Endothelial cell of hepatic sinusoid (primary cell): Measurements from ENCODE around the gene MYOZ2.
"Not testable (repeated sequence)": the region's sequence is repeated elsewhere in the genome, so short reads cannot be mapped to it uniquely, and the experiment has no call there.

Source experiments
- in situ Hi-C: cut with HindIII; loops from 2 replicates; pipeline ENCODE4 v1.10.0; 2017; ENCODE audit warnings: low sequenced_read_pairs

The MYOZ2 gene

GRCh38 chr4:119125931-119126330, 9.7 kb upstream of the MYOZ2 start:
- in situ Hi-C loops: no loop called here

GRCh38 chr4:119128148-119128547, 7.5 kb upstream of the MYOZ2 start:
- in situ Hi-C loops: no loop called here

DNA sequence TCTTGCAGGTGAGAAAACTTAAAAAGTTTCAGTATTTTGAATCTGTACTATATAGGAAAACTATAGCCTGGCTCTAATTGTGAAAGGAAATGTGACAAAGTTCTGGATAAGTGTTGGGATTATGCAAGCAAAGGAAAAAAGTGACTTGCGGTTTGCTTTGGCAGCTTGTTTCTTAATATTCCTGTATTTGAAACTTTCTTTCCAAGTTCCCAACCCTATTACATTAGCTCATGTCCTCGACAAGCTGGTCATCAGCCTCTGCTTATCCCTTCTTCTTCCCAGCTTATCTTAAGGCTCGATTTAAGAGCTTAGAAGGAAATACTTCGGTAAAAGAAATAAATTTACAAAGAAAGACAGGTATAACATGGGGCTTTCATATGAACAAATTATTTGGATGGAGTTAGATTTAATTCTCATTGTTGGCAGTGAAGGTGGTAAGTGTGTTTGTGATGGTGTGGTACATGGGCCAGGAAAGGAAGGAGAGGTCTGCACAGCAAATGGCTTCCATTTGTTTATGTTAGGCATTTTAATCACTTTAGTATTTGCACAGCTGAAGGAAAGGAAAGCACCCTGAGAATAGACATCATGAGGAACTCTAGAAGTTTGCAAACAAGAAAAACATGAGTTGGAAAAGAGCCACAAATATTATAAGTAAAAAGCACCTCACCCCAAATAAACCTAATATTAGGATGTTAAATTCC, 5.1 kb upstream of the MYOZ2 start:
- in situ Hi-C loops: no loop called here

DNA sequence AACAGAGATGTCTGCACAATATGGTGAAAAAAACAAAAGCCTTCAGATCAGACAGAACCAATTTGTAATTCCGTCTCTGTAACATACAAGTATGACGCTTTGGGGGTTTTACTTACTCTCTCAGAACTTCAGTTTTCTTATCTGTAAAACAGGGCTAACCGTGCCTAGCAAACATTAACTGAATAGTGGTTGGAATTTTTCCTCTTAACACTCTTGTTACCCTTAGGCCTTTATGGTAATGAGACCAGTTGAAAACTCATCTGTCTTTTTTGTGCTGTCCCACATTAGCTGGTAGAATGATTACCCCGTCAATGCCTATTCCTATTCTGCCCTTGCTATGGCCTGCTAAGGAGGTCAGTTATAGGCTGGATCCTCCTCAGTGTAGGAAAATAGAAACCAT, 4.5 kb upstream of the MYOZ2 start:
- in situ Hi-C loops: no loop called here

DNA sequence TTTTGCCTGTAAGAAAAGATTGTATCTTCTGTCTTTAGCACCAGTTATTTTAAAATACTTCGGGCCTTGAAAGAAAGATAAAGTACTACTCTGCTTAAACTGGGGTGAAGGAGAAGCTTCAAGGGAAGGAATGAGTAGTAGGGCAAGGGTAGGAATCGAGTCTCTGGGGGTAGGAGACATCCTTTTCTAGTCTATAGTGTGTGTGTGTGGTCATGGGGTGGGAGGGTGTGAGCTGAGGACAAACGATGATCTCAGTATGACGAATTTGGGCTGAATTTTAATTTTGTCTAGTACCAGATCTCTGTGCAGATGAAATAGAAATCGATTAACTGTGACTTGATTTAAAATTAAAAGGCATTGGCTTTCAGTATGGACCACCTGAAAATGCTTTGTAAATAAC, 3.3 kb upstream of the MYOZ2 start:
- in situ Hi-C loops: no loop called here

DNA sequence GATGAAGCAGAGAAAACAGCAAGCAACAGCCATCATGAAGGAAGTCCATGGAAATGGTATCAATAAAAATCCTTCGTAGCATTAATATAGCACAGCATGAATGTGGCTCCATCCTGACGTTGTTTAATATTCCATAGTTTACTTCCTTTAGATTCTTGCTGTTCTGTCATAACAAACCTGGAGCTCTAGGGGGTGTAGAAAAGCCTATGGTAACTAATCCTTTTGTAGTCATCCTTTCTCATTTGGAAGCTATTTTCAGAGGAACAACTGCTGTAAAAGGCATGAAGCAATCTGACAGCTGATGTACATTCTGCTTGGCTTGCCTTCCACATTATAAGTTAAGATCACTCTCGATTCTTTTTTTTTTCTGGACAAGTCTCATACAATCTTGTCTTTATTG, 914 bp downstream of the MYOZ2 start:
- in situ Hi-C loops: no loop called here

DNA sequence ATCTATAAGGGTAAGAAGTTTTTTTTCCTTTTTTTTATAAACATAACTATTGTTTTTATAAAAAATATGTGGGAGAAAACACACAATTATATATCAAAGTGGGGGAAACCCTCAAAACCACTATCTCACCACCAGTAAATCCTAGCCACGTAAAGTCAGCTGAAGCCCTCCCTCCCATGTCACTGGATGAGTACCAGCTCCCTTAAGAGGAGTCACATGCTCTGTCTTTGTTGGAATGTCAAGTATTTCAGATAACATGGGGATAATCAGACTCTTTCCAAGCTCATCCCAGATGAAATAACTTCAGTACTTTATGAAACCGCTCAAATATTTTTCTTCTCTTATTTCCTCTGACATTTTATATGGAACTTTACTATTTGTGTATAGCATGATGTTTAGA, 2.4 kb downstream of the MYOZ2 start:
- in situ Hi-C loops: no loop called here

GRCh38 chr4:119139311-119139710, 3.7 kb downstream of the MYOZ2 start:
- in situ Hi-C loops: no loop called here

GRCh38 chr4:119139822-119140252, 4.2 kb downstream of the MYOZ2 start:
- in situ Hi-C loops: no loop called here

DNA sequence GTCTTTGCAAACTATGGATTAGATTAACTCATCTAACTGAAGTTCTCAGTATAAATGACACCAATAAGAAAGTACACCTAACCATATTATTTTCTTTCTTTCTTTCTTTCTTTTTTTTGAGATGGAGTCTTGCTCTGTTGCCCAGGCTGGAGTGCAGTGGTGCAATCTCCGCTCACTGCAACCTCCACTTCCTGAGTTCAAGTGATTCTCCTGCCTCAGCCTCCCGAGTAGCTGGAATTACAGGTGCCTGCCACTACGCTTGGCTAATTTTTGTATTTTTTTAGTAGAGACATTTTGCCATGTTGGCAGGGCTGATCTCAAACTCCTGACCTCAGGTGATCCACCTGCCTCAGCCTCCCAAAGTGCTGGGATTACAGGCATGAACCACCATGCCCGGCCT, 5.7 kb downstream of the MYOZ2 start:
- in situ Hi-C loops: not testable (repeated sequence)

DNA sequence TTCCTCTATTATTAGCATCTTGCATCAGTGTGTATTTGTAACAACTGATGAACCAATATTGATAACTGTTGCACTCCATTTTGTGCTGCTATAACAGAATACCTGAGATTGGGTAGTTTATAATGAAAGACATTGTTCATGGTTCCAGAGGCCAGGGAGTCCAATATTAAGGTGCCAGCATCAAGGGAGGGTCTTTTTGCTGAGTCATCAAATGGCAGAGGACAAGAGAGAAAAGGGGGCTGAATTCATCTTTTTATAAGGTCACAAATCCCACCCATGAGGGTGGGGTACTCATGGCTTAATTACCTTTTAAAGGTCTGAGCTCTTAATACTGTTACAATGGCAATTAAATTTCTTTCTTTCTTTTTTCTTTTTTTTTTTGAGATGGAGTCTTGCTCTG, 7.2 kb downstream of the MYOZ2 start:
- in situ Hi-C loops: no loop called here

- in situ Hi-C loops: not testable (repeated sequence)
Measured at GRCh38 chr4:119143341-119143740, 7.7 kb downstream of the MYOZ2 start.

GRCh38 chr4:119149110-119149509, 13.5 kb downstream of the MYOZ2 start:
- in situ Hi-C loops: no loop called here

GRCh38 chr4:119151161-119151560, 15.5 kb downstream of the MYOZ2 start:
- in situ Hi-C loops: no loop called here

DNA sequence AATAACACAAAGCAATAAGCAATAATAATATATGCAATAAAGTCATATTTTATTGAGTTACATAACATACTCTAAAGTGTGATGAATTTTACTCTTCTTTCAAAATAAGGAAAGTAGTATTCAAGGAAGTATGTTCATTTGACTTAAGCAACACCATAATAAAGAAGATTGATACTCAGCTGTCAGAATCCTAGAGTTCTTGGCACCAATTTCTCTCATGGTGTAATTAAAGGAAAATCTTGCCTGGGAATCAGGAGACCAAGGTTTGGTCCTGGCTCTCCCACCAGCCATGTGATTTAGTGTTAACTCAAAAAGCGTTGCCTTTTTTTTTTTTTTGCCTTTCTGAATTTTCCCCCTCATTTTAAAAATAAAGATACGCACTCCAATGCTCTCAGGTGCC, 17.1 kb downstream of the MYOZ2 start:
- in situ Hi-C loops: no loop called here

DNA sequence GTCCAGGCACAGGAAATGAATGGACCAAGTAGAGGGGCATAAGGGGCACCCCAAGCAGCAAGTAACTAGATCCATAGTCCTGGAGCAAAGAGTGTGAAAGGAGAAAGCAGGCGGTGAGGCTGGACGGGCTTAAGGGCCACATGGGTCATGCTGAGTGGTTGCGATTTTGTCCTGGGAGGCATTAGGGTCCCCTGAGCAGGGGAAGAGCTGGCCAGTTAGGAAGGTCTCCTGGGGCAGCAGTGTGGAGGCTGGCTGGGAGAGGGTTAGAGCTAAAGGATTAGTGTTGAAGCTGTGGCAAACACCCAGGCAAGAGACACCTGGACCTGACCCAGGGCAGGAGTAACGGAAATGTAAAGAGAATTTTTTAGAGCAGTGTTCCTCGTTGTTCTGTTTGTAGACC, 26.5 kb downstream of the MYOZ2 start:
- in situ Hi-C loops: no loop called here

DNA sequence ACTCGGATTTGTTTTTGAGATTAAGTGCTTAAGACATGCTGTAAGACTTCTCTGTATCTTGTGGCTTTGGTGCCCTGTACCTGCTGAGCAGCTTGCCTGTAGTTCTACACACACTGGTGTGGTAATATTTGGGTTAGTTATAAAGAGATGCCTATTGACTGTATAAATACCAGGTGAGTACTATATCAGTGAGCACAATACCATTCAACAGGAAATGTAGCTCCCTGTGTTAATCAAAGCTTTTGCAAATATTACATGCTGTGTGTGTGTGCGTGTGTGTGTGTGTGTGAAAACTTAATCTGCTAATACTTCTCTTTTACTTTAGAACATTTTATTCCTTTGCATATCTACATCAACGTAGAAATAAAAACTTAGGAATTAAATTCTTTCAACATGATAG, 30.1 kb downstream of the MYOZ2 start:
- in situ Hi-C loops: no loop called here

GRCh38 chr4:119170195-119170594, 34.6 kb downstream of the MYOZ2 start:
- in situ Hi-C loops: no loop called here

- in situ Hi-C loops: no loop called here
Measured at GRCh38 chr4:119172223-119172622, 36.6 kb downstream of the MYOZ2 start.

DNA sequence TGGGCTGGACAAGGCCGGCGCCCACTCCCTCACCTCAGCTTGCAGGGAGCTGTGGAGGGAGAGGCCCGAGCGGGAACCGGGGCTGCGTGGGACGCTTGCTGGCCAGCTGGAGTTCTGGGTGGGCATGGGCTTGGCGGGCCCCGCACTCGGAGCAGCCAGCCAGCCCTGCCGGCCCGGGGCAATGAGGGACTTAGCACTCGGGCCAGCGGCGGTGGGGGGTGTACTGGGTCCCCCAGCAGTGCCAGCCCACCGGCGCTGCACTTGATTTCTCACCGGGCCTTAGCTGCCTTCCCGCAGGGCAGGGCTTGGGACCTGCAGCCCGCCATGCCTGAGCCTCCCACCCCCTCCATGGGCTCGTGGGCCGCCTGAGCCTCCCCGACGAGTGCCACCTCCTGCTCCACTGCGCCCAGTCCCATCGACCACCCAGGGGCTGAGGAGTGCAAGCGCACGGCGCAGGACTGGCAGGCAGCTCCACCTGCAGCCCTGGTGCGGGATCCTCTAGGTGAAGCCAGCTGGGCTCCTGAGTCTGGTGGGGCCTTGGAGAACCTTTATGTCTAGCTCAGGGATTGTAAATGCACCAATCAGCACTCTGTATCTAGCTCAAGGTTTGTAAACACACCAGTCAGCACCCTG, 38.2 kb downstream of the MYOZ2 start:
- in situ Hi-C loops: not testable (repeated sequence)

DNA sequence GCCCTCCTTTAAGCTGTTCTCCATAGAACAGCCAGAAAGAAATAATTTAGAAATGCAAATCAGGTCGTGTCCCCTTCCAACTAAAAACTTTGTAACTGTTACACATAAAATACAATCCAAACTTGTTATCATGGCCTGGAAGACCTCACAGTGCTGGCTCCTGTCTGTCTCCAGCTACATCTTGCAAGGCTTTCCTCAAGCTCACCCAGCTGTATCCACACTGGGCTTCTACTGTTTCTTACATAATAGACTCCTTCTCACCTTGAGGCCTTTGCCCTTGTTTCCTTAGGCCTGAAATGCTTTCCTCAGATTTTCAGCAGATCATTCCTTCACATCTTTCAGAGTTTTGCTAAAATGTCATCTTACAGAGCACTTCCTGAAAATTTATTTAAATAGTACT, 43.4 kb downstream of the MYOZ2 start:
- in situ Hi-C loops: no loop called here

DNA sequence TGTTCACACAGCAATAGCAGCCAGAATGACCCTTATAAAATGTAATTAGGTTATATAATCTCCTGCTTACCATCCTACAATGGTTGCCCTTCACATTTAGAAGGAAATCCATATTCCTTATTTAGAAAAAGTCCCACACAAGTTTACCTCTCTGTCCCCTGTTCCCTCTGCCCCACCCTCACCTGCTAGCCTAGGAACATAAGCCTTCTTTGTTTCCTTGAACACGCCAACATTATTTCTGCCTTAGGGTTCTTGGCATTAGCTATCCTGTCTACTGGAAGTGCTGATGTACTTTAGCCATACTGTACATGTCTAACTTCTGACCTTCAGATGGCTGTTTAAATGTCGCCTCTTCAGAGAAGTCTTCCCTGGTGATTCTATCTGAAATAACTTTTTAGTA, 48.5 kb downstream of the MYOZ2 start:
- in situ Hi-C loops: no loop called here

DNA sequence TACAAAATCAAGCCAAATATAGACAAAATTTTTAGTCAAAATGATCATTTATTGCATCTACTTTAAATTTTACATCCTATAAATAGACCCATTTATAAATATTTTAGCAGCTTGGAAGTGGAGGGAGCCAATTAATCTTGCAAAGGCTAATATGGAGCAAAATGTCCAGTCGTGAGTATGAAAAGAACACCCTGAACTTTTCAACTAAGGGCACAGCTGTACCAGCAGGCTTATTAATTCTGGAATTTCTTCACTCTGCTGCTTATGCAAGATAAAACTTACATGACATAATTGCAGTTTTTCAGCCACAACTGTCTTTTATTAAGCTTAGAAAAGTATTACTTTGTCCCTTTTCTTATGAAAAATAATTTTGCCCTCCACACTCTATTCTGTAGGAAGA, 54.0 kb downstream of the MYOZ2 start:
- in situ Hi-C loops: no loop called here
